HL-60 (cell line): Measurements from ENCODE around the gene TSTD2.

Experiments
- CTCF ChIP-seq: IDR thresholded peaks from one replicate; pipeline ENCODE4 v1.5.1; 2011; ENCODE audit warnings: low read length, control low read depth, inconsistent platforms; ENCODE audit not compliant: insufficient read depth
- POLR2AphosphoS5 ChIP-seq: IDR thresholded peaks from 2 replicates; pipeline ENCODE4 v1.6.1; 2012; ENCODE audit warnings: low read depth

- TF ChIP-seq POLR2AphosphoS5 (no peak), CTCF (no peak)
Measured at GRCh38 chr9:97567894-97568202, 65.3 kb downstream of the TSTD2 start.
